OCI-LY1 (cell line): ENCODE data around the gene ACKR3.

Experiments used
- H2AFZ ChIP-seq: fragments of 200-600 bp; sonication (generic), shearing (Covaris generic); 2 replicates; pipeline ENCODE4 v1.6.0; 2014; ENCODE audit warnings: antibody characterized with exemption, mild to moderate bottlenecking, low read length
- H3F3A ChIP-seq: fragments of 200-600 bp; sonication (generic), shearing (Covaris generic); 2 replicates; pipeline ENCODE4 v1.6.0; 2014; ENCODE audit warnings: mild to moderate bottlenecking, antibody characterized with exemption, low read length, moderate library complexity; ENCODE audit not compliant: insufficient read depth
- H3K27ac ChIP-seq: fragments of 200-600 bp; sonication (generic); 2 replicates; pipeline ENCODE4 v1.5.1; 2014; ENCODE audit warnings: low read length, mixed run types, mild to moderate bottlenecking, low read depth; ENCODE audit not compliant: poor library complexity, severe bottlenecking
- H3K27me3 ChIP-seq: fragments of 200-600 bp; sonication (generic); 2 replicates; pipeline ENCODE4 v1.6.0; 2014; ENCODE audit warnings: antibody characterized with exemption, mild to moderate bottlenecking, low read length, moderate library complexity; ENCODE audit not compliant: insufficient read depth
- H3K36me3 ChIP-seq: fragments of 200-600 bp; sonication (generic); 2 replicates; pipeline ENCODE4 v1.6.1; 2014; ENCODE audit warnings: mild to moderate bottlenecking, antibody characterized with exemption, low read length, moderate library complexity, mixed read lengths; ENCODE audit not compliant: insufficient read depth
- H3K4me1 ChIP-seq: fragments of 200-600 bp; sonication (generic); 2 replicates; pipeline ENCODE4 v1.5.1; 2014; ENCODE audit warnings: mild to moderate bottlenecking, low read length, moderate library complexity; ENCODE audit not compliant: insufficient read depth, severe bottlenecking
- H3K4me2 ChIP-seq: fragments of 200-600 bp; sonication (generic), shearing (Covaris generic); 2 replicates; pipeline ENCODE4 v1.6.1; 2014; ENCODE audit warnings: low read length
- H3K4me3 ChIP-seq: fragments of 200-600 bp; sonication (generic); 2 replicates; pipeline ENCODE4 v1.5.1; 2014; ENCODE audit warnings: low read length, low read depth, mild to moderate bottlenecking, mixed read lengths; ENCODE audit not compliant: poor library complexity, severe bottlenecking
- H3K79me2 ChIP-seq: fragments of 200-600 bp; shearing (Covaris generic); 2 replicates; pipeline ENCODE4 v1.6.1; 2016; ENCODE audit warnings: mixed run types, low read length, mixed read lengths; ENCODE audit not compliant: insufficient read depth
- H3K9ac ChIP-seq: fragments of 200-600 bp; sonication (generic), shearing (Covaris generic); 2 replicates; pipeline ENCODE4 v1.6.1; 2014; ENCODE audit warnings: mild to moderate bottlenecking, low read length, mixed read lengths
- H3K9me2 ChIP-seq: fragments of 200-600 bp; sonication (generic), shearing (Covaris generic); 2 replicates; pipeline ENCODE4 v1.6.1; 2014; ENCODE audit warnings: low read depth, mild to moderate bottlenecking, low read length, mixed read lengths
- H3K9me3 ChIP-seq: fragments of 200-600 bp; shearing (Covaris generic); 2 replicates; pipeline ENCODE4 v1.6.1; 2014; ENCODE audit warnings: low read length, mixed read lengths
- H4K20me1 ChIP-seq: fragments of 200-600 bp; sonication (generic), shearing (Covaris generic); 2 replicates; pipeline ENCODE4 v1.6.0; 2016; ENCODE audit warnings: mild to moderate bottlenecking, low read length; ENCODE audit not compliant: insufficient read depth
- EZH2 ChIP-seq: fragments of 200-600 bp; sonication (generic), shearing (Covaris generic); IDR thresholded peaks from 2 replicates; pipeline ENCODE4 v1.8.0; 2017; ENCODE audit warnings: borderline replicate concordance, mixed run types, mild to moderate bottlenecking, antibody characterized with exemption, low read length, moderate library complexity, mixed read lengths
- TF ChIP-seq, protein P1 (sequence below): fragments of 200-600 bp; sonication (generic), shearing (Covaris generic); IDR thresholded peaks from 2 replicates; pipeline ENCODE4 v1.5.1; 2017; ENCODE audit warnings: mild to moderate bottlenecking, antibody characterized with exemption, low read length, moderate library complexity, mixed read lengths

The ACKR3 gene

DNA sequence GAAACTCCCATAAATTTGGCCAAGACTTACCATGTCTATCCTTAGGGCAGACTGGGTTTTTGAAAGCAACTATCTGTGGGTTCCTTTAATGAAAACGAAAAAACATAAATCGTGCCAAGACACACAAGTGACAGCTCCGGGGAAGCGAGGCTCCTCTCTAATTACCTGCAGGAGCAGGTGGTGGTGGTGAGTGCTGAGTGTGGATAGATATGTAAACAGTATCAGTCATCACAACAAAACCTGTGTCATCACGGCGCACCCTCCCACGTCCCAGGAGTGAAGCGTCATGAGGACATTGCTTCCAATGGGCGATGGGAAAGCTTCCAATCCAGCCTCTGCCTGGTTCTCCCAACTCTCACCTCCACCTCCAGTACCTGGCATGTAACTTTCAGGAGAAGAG is 31.3 kb downstream of the ACKR3 start:
- Histone ChIP-seq H3K9me3 (no peaks in the 10 kb centered on the region), H2AFZ (no peak overlapping the region), H3K27ac (no peak overlapping the region), H3K9me2 (no peaks in the 10 kb centered on the region), H3K9ac (no peak overlapping the region), H3K27me3 (no peaks in the 10 kb centered on the region), H3F3A (no peaks in the 10 kb centered on the region), H3K4me3 (no peak overlapping the region), H3K4me1 (no peaks in the 10 kb centered on the region), H3K79me2 (no peaks in the 10 kb centered on the region), H3K4me2 (no peak overlapping the region), H3K36me3 (no peaks in the 10 kb centered on the region), H4K20me1 (no peaks in the 10 kb centered on the region)
- TF ChIP-seq, protein P1, sequence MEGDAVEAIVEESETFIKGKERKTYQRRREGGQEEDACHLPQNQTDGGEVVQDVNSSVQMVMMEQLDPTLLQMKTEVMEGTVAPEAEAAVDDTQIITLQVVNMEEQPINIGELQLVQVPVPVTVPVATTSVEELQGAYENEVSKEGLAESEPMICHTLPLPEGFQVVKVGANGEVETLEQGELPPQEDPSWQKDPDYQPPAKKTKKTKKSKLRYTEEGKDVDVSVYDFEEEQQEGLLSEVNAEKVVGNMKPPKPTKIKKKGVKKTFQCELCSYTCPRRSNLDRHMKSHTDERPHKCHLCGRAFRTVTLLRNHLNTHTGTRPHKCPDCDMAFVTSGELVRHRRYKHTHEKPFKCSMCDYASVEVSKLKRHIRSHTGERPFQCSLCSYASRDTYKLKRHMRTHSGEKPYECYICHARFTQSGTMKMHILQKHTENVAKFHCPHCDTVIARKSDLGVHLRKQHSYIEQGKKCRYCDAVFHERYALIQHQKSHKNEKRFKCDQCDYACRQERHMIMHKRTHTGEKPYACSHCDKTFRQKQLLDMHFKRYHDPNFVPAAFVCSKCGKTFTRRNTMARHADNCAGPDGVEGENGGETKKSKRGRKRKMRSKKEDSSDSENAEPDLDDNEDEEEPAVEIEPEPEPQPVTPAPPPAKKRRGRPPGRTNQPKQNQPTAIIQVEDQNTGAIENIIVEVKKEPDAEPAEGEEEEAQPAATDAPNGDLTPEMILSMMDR, result no peak
- TF ChIP-seq EZH2, result no peak

DNA sequence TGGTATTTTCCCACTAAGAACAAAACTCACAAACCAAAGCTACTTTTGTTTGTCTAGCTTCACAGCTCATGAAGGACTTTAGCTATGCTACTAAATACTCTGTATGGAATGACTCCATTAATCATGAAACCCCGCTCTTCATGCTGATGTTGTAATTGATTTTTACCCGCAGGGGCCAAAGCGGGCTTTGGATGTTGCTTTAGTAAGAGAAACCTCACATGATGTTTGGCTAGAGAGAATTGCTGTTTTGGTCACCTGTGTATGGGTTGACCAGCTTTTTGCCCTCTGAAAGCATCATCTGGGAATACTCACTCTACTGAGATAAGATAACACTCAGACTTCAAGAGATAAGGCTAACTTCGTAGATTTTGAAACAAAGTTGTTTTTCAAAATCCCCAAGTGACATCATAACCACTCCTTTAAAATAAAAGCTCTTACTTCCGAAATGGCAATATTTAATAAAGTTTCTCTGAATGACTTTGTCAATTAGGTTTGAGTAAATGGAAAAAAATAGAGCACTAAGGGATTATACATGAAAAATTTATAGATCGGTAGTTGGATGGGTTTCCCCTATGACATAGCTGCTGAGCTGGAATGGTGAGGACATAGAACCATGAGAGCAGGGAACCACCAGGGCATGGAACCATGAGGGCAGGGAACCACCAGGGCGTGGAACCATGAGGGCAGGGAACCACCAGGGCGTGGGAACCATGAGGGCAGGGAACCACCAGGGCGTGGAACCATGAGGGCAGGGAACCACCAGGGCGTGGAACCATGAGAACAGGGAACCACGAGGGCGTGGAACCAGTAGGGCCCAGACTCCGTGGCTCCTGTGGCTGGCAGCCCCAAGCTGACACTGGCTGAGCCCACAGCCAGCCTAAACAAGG is 31.9 kb downstream of the ACKR3 start:
- no peaks in the 10 kb centered on the region for H4K20me1 ChIP-seq
- no peak overlapping the region for H2AFZ ChIP-seq
- no peaks in the 10 kb centered on the region for H3K4me1 ChIP-seq
- H3K9me3 ChIP-seq, result no peaks in the 10 kb centered on the region
- no peaks in the 10 kb centered on the region for H3K79me2 ChIP-seq
- no peak overlapping the region for H3K4me2 ChIP-seq
- no peaks in the 10 kb centered on the region for H3K9me2 ChIP-seq
- no peak overlapping the region for H3K27ac ChIP-seq
- TF ChIP-seq, protein P1, result no peak
- TF ChIP-seq EZH2, result no peak
- H3K27me3 ChIP-seq, result no peaks in the 10 kb centered on the region
- H3K4me3 ChIP-seq, result no peak overlapping the region
- no peak overlapping the region for H3K9ac ChIP-seq
- no peaks in the 10 kb centered on the region for H3K36me3 ChIP-seq
- H3F3A ChIP-seq, result no peaks in the 10 kb centered on the region

DNA sequence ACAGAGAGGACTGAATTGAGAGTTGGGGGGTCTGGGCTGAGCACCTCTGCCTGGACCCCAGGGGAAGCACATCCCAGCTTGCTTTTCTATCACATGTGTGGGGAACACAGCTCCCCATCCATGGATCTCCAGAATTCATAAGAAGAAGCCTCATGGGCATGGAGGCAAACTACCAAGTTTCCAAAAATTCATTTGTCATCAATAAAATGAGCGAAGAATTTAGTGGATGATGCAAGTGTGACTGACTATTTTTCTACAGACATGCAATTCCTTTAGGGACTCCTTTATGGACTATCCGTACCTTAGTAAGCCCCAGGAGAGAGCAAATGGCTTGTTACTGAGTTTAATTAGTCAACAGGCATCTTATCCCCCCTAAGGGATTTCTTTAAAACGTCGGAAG is 33.1 kb downstream of the ACKR3 start:
- Histone ChIP-seq H4K20me1 (no peaks in the 10 kb centered on the region), H3K9ac (no peak overlapping the region), H3K4me3 (no peak overlapping the region), H3K4me1 (no peaks in the 10 kb centered on the region), H3K4me2 (no peak overlapping the region), H3K79me2 (no peaks in the 10 kb centered on the region), H3K9me2 (no peaks in the 10 kb centered on the region), H3K9me3 (no peaks in the 10 kb centered on the region), H3K27me3 (no peaks in the 10 kb centered on the region), H2AFZ (no peak overlapping the region), H3F3A (no peaks in the 10 kb centered on the region), H3K27ac (no peak overlapping the region), H3K36me3 (no peaks in the 10 kb centered on the region)
- no peak for TF ChIP-seq EZH2
- TF ChIP-seq, protein P1, result no peak
